DMS 273 treated with DMSO at 0.1 percent for 48 hours (cell line): ENCODE measurements around the gene AFDN.

Experiments used
- DNase-seq: peaks from one replicate; lab custom pipeline; 2025; lab: John Stamatoyannopoulos, UW

Gene AFDN

DNA sequence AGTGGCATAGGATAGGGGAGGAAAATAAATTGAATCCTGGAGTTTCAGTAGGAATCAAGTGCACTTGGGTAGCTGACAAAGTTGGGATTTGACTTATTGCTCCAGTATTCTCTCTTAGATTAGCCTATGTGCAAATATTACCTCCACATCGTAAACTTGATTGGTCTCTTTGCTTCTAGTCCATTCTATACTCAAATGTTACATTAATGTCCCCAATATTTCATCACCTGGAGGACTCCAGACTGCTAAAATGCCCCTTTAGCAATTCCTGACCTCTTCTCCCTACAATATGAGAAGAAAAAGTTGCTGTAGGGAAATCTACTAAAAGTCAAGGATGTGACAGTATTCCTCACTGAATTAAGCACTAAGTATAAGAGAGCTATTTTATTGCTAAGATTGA, 16.3 kb downstream of the AFDN start:
- no peak for DNase-seq

DNA sequence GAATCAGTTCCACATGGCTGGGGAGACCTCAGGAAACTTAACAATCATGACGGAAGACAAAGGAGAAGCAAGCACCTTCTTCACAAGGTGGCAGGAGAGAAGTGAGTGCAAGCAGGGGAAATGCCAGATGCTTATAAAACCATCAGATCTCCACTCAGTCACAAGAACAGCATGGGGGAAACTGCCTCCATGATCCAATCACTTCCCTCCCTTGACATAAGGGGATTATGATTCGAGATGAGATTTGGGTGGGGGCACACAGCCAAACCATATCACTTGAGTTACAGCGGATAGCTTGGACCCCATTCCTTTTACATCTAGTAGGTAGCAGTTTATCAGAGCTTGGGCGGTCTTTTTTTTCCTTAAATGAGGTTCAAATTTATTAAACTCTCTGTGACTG, 19.1 kb downstream of the AFDN start:
- no peak for DNase-seq

DNA sequence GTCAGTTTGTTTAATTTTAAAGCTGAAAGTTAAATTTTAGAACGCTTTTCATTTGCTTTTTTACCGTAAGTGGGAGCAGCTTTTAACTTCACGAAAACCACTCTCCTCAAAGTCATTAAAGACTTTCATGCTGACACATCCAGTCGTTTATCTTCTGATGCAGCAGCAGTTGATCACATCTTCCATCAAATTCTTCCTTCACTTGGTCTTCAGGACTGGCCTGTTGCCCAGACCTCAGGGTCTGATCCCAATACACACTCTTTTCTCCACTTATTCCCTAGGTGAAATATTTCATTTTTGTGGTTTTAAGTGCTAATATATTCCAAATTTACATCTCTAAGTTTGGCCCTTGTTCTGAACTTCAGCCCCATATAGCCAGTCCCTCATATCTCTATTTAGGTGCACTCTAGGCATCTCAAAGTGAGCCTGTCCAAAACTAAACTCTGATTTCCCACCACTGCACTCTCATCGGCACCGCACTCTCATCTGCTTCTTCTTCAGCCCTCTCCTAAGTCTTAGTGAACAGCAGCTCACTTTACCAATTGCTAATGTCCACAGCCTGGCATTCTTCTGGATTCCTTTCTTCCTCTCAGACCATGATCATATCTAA, 20.4 kb downstream of the AFDN start:
- DNase-seq = no peak

DNA sequence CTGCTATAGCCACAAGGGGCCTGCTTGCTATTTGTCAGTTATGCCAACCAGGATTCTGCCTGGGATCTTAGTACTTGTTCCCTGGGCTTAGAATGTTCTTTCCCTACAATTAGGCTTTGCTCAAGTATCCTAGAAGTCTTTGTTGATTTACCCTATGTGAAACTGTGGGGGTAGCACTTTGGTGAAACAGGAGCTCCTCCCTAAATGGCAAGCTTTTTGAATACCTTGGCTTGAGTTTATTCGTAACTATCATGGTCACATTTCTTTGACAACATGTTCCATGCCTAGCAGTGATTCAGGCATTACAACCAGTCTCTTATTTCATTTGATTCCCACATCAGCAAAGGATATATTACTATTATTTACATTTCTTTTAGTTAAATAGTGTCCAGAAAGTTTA, 21.2 kb downstream of the AFDN start:
- DNase-seq = no peak

DNA sequence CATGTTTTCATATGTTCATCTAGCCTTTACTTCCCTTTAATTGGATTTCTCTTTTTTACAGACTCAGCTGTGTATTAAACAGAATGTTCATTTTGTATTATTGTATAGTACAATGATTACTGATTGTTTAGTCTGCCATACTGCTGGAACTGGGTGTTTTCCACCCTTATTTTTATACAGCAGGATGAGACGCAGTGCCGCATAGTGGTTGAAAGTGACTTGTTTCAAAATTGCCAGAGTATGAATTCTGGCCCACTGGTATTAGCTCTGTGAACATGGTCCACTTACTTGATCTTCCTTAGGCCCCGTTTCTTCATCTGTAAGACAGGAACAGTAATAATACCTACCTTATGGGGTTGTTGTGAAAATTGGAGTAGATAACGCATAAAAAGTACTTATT, 22.1 kb downstream of the AFDN start:
- no peak for DNase-seq

DNA sequence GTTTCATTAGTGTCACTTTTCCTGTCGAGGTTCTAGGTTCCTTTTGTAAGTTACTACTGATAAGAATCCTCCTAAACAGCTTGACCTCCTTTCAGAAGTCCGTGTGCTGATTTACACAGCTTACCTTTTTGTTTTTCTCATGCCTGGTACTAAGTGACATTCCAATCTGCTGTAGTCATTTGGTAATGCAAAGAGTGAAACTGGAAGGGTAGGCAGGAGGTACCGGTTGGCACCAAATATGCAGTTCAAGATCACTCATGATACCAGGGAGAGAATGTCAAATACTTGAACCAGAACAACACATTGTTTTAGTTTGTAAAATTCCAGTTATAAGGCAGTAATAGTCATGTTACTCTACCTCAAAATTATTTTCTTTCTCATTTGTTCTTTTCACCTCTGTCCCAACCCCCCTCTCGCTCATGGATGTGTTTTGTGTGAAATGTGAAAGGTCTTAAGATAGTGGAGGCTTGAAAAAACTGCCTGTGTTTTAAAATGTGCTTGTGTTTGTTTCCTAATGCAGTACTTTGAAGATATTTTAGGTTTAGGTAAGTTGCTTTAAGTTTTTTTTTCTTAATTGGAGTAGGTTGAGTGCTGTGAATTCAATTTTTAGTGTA, 23.2 kb downstream of the AFDN start:
- DNase-seq = no peak

DNA sequence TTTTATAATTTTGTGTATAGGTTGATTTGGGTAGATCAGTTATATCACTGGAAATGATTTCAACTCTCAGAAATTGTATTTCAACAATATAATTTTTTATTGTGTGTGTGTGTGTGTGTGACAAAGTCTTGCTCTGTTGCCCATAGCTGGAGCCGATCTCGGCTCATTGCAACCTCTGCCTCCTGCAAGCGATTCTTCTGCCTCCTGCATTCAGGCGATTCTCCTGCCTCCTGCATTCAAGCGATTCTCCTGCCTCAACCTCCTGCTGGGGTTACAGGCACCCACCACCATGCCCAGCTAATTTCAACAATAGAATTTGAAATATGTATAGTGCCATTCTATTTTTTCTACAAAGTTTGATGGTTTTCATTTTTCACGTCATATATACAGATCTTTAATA, 24.1 kb downstream of the AFDN start:
- no peak for DNase-seq

DNA sequence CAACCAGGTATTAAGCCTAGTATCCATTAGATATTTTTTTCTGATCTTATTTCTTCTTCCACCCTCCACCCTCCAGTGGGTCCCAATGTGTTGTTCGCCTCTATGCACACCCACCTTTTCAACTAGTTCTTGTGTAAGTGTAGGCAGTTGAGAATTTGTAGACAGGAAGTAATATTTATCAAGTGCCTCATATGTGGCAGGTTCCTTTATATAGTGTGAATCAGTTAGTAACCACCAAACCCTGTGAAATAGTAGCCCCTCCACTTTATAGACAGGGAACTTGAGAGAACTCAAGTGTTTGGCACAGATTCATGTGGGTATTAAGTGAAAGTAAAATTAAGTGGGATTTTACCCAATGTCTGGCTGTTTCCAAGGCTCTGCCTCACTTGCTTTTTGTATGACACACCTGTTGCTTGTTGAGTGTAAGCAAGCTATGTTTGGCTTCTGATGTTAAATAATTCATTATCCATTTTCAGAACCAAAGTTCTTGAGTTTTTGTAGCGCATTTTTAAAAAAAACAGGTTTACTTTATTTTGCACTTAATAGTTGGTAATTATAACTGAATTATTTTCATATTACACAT, 24.8 kb downstream of the AFDN start:
- no peak for DNase-seq

DNA sequence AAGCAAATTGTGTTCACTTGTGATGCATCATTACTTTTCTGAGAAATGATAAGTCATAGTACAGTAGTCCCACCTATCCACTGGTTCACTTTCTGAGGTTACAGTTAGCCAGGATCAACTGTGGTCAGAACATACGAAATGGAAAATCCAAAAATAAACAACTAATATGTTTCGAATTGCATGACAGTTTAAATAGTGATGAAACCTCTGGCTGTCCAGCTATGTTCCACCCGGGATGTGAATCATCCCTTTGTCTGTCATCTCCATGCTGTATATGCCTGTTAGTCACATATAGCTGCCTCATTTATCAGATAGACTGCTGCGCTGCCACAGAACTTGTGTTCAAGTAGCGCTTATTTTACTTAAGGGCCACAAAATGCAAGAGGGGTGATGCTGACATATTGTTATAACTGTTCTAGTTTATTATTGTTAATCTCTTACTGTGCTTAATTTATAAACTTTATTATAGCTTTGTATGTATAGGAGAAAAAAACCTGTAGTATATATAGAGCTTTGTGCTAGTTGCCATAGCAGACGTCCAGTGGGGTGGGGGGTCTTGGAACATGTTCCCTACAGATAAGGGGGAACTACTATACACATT, 29.2 kb downstream of the AFDN start:
- no peak for DNase-seq

DNA sequence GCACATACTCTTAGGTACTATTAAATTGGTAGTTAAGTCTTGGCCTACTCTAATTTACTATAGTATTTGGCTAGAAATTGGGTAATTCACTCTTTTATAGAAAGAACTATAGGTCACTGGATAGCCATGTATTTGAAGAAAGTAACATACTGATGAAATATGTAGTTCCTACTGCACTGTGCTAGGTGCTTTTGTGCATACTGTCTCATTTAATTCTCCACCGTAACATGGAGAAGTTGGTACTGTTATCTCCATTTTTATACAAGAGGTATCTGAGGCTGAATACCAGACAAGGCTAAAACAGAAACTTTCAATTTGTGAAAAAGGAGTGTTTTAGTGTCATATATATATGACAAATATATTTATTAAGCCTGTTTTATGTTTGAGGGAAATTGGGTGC, 29.8 kb downstream of the AFDN start:
- no peak for DNase-seq

DNA sequence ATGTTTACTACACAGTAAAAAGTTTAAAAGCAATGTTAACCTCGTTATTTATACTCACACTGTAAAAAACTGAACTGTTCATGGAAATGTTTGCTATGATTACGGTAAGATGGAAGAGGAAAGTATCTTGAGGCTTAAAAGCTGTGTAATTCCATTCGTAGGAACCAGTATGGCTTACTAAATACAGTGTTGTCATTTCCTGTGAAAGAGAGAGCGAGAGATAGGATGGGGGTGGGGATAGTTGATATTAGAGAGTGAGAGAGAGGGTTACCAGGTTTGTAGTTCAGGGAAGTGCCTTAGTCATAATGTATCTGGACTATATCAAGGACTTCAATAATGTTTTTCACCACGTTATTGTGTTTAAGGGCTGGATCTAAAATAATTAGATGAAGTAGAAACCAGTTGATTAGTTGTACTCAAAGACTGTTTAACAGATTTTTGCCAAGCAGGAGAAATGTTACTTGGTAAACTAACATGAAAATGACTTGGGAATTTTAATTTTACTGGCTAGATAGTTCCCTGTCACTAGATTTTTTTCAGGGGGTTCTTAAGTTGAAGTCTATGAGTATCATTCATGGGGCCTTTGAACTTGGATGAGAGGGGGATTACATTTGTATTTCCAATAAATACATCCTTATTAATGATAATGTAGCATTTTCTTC, 30.4 kb downstream of the AFDN start:
- DNase-seq = no peak

DNA sequence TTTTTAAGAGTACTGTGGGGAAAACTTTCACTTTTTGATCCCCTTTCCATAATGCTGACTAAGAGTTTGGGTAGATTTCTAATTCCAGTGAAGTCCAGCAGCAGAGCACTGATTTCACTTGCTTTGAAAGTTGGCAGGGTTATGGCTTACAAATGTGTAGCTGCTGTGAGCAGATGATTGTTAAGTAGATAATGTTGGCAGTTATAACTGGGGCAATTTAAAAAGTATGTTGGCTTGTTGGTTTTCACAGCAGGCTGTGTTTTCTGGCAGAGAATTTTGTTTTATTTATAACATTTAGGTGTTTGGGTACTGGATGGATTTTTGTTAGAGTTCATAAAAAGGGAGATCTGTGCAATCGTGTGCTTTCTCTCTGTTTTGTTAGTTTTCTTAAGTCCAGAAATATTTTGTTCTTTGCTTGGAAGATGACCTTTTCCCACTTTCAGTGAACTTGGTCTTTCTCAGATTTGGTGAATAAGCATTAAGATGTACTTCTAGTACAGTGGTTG, 31.4 kb downstream of the AFDN start:
- DNase-seq = peak; percentile 40

DNA sequence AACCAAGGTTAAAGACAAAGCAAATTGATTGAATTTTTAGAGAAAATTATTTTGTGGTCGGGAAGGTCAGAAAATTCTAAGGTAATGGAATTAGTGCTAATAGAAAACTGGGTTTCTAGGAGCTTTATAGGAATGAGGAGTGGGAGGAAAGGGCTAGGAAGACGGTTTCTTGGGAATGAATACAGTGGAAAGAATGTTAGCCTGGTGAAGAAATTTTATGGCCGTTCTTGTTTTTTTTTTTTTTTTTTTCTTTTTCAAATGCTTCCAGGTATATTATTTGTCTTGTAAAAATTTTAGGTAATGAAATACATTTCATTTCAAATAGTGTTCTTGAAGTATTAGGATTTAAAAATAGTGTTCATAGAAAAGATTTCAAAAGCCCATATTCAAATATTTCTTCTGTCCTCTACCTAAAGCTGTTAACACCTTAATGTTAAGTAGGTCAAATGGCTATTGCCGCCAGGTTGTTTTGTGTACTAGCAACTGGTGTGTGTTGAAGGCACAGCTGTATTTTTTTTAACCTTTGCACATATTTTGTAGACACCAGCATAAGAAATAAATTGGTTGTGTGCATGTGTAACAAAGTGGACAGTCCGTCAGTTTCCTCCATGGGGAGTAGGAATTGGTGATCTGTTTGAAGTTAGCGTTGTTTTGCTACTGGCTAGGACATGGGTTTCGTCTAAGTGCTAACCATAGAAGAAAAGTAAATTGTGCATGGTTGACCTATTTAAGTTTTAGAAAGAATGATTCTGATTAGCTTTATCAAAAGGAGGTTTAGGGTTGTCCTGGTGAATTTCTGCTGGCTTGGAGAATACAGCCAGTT, 32.3 kb downstream of the AFDN start:
- DNase-seq = no peak

DNA sequence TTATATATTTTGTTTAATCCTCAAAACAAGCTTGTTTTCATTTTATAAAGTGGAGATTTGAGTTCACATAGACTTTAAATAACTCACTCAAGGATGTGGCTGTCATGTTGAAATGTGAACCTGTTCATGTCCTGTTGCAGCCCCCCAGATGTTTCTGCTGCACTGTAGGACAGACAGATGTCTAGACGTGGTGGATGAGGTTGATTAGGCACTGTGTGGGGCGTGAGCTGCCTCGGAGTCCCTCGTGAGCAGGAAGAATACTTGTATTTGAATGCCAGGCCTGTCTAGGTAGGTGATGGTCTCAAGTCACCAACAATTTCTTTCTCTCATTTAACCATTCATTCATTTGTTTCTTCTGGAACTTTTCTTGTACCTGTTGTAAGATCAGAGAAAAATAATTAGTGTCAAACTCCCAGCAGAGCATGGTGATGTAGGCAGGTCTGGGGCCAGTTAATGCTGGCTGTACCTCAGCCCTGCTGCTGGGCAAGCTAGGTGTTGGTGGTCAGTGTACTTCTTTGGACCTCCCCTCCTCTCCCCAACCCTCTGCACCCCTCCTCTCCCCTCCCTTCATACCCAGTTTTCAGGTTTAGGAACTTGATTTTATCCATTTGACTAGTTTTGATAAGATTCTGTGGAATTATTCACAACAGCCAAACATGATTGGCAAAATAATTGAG, 34.0 kb downstream of the AFDN start:
- no peak for DNase-seq

DNA sequence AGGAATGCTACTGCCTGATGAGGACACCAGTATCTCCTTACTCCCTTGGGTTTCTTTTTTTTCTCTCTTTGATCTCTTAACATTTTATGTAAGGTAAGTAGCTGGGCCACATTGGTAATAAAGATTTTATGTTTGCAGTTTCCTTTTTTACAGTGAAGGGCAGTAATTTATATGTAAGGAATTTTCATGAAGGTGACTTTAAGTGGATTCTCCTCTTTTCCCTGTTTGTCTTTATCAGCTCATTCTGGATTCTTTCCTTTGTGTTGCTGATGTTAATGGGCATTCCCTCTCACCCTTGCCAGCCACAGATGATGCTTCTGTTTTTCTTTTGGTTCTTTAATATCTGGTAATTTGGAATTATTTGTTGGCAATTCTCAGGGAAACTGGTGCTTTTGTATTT, 34.7 kb downstream of the AFDN start:
- DNase-seq = no peak

DNA sequence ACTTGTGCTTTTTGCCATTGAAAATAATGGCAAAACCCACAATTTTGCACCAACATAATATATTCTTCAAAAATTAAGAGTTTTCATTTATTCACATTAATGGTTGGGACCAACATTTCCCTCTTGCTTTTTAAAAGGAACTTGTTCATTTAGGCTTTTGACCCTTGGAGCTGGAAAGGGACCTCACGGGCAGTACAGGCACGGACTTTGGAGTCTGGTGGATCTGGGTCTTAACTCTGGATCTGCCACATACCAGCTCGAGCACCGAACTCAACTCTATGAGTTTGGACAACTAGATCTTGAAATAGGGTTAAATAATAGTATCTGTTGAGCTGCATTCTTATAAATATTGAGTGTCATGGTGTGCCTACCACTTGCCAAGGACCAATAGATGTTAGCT, 37.2 kb downstream of the AFDN start:
- no peak for DNase-seq

DNA sequence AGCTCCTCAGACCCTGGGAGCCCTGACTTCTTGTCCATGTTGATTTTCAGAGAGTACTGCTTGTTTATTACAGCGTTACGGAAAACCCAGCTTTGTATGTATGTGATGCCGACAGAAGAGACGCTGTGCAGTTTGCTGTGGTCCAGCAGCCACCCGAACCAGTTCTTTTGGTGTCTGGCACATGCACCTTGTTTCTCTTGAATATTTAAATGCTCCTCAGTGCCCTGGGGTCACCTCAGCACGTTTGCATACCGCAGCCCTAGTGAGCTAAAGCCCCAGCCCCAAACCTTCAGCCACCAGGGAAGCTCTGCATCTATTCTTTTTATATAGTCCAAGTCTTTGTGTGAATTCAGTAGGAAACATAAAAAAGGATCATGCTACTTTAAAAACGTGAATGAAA, 39.9 kb downstream of the AFDN start:
- no peak for DNase-seq

DNA sequence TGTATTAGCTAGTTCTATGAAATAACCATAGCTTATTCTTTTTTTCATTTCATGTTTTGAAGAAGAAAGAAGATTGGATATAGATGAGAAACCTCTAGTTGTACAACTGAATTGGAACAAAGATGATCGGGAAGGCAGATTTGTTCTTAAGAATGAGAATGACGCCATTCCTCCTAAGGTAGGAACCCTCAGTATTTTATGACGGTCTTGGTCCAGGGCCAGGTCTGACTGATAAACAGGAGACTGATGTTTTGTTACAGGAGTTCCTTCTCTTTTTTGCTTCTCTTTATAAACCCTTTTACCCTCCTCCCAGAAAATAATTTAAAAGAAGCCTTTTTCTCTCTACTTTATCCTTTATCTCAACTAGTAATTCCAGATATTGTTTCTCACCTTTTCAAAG, 43.6 kb downstream of the AFDN start:
- no peak for DNase-seq

DNA sequence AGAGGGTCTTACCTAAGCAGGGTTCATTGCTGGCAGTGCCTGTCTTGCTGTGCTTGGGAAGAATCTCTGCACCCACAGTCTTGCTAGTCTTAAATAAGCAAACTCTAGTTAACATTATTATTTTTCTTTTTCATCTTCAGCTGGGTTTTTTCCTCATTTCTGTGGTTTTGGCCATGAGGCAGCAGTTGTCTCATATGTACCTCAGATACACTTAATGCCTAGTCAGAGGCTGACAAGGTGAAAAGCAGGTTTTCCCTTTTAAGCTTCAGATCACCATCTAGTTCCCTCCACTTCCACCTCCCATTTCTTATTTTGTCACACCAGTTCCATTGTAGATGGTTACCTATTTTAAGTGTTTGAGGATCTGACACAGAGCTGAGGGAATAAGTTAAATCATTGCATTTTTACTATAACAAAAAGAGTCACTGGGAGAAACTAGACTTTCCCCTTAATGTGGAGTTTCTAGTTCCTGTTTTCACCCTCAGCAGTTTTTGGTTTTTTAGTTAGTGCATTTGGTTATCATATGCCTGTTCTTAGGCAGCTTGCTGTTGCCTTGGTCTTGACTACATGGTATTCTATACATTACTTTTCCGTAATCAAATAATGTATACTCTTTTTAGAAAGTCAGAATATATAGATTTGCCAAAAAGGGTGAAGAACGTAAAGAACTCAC, 46.0 kb downstream of the AFDN start:
- no peak for DNase-seq

DNA sequence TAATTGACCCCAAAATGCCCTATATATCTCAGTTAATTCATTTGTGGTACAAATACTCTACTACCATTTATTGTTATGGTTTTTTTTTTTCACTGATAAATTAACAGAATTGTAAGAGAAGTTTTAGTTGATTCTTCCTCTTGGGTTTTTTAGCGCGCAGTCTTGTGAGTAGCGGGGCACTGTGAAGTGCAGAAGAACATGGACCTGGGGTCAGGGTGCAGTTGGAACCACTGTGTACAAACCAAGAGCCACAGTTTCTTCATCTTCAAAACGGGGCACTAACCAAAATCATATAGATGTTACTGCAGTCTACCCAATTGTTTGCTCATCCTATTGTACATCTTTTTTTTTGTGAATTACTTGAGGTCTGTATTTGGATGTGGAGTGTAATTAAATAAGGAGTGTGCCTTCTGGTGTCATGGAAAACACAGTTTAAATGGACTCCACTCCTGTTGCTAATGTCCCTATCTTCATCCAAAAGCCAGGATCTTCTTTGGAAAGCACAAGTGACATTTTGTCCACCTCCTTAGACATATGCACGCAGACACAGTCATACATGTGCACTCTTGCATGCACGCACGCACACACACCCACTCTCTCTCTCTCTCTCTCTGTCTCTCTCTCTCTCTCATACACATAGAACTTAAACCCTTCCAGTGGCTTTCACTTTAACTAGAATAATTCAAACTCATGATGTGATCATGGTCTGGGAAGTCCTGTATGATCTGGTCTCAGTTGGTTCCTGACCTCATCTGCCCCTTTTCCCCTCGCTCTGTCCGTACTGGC, 51.5 kb downstream of the AFDN start:
- DNase-seq = no peak
